Hematopoietic multipotent progenitor cell treated with erythropoietin and hydrocortisone succinate and interleukin-3 and kit ligand, for 6 days (in vitro differentiated cells): ENCODE measurements around the gene SURF2.
"Not testable (repeated sequence)": the region's sequence is repeated elsewhere in the genome, so short reads cannot be mapped to it uniquely, and the experiment has no call there.

Experiments
- DNase-seq: peaks from one replicate; pipeline ENCODE4 v3.0.0-alpha.2; 2015

Gene SURF2

DNA sequence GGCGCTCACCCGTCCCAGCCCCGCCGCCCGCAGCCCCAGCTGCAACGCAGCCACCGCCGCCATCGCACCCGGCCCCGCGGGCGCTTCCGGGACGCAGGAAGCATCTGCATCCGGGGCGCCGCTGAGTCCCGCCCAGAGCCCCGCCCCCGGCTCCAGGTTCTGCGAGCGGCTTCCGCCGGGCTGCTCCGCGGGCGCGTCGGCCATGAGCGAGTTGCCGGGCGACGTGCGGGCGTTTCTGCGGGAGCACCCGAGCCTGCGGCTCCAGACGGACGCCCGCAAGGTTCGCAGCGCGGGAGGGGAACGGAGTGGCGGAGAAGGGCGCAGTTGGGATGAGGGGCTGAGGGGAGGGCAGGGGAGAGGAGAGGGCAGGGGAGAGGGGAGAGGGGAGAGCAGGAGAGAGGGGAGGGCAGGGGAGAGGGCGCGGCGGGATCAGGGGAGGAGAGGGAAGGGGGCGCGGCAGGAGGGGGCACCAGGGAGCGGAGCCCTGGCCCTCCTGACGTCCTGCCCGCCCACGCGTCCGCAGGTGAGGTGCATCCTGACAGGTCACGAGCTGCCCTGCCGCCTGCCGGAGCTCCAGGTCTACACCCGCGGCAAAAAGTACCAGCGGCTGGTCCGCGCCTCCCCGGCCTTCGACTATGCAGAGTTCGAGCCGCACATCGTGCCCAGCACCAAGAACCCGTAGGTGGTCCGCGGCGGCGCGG, at the start of gene SURF2, which contains the start of gene SURF1:
SURF2 (plus strand) TSS at position 160 of the 701 bp plus-strand sequence; CDS start at position 203, 43 bp downstream.
SURF1 (minus strand) TSS at position 97 of the 701 bp plus-strand sequence; CDS start at position 63, 34 bp downstream.
- peak; percentile 92 for DNase-seq

DNA sequence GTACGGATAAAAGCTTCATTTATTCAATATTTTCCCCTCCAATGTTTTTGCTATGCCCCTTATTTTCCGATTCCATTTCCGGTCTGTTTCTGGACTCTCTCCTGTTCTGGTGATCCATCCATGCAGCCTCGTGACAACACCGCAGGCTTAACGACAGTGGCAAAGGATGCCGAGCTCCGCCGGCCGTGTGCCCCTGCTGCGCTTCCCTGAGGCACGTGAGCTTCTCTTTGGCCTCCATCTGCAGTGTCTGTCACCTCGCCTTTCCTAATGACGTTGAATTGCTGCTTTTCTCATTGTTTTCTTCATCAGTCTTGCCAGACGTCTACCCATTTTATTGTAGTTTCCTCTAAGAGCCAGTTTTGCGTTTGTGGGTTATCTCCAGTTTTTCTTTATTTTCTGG, 49.0 kb upstream of the SURF2 start:
- DNase-seq = no peak

DNA sequence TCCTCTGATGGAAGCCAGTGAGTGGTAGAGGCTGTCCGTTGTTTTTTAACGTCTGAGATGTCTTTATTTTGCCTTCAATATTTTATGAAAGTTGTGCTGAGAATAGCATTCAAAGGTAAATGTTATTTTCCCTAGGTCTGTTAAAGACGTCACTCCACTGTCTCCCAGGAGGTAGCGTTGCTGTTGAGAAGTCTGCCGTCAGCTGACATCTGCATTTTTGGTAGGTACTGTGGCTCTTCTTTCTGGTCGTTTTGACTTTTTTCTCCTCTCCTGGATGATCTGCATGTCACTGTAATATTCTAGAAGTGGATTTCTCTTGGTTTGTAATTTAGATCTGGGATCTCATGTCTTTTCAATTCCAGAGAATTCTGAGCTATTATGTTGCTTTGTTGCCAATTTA, 46.7 kb upstream of the SURF2 start:
- DNase-seq = no peak

DNA sequence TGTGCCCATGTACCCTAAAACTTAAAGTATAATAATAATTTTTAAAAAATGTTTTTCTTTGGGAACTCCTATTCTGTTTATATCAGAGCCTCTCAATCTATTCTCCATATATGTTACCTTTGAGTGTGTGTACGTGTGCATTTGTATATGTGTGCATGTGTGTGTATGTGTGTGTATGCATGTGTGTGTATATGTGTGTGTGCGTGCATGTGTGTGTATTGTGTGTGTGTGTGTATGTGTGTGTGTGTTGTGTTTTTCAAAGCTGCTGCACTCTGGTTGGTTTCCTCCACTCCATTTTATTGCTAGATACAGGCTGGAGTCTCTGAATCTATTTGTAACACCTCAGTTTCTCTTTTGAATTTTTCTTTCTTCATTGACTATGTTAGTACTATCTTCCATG, 40.4 kb upstream of the SURF2 start:
- no peak for DNase-seq

DNA sequence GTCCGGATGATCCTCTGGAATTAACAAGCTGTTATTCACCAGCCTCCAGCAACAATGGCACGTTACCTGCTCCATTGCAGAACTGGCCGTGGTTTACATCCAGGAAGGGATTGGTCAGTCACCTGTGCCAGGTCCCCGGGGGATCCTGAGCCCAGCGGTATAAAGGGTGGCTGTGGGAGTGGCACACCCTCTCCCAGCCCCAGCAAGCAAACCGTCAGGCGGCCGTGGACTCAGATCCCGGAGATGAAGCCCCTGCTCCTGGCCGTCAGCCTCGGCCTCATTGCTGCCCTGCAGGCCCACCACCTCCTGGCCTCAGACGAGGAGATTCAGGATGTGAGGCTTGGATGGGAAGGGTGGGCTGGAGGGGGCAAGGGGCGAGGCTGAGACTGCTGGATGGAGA, 38.8 kb upstream of the SURF2 start:
- not testable (repeated sequence) for DNase-seq

DNA sequence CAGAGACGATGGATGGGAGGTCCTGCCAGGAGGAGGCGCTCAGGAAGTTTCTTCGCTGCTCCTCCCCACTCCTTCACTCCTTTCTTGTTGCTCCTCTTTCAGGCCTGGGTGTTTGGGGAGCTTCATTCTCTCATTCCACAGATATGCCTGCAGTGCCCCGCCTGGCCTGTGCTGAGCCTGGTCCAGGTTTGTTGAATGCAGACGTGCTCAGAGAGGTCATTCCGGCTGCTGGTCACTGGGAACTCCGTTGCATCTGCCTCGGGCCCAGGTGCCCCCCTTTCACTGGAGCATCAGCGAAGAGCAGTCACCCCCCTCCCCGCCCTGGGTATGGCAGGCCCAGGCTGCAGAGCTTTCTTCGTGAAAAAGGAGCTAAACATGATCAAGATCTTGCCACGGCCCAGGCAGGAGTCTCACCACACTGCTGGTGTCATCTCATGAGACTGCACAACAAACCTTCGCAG, 35.9 kb upstream of the SURF2 start:
- no peak for DNase-seq

DNA sequence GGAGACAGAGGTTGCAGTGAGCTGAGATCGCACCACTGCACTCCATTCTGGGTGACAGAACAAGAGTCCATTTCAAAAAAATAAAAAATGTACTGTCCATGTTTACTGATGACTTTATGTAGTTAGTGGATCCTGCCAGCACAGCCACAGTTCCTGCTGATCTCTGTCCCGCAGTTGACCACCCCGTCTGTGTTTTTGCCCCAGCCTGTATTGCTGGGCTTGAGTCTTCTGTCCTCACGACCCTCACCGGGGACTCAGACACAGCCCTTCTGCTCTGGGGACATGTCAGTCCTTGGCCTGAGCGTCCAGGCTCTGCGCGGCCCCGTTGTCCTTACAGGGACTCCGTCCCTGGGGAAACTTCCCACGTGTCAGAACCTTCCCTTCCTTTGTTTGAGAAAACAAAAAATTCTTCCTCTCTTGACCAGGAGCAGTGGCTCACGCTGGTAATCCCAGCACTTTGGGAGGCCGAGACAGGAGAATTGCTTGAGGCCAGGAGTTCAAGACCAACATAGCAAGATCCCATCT, 34.9 kb upstream of the SURF2 start:
- DNase-seq = no peak

DNA sequence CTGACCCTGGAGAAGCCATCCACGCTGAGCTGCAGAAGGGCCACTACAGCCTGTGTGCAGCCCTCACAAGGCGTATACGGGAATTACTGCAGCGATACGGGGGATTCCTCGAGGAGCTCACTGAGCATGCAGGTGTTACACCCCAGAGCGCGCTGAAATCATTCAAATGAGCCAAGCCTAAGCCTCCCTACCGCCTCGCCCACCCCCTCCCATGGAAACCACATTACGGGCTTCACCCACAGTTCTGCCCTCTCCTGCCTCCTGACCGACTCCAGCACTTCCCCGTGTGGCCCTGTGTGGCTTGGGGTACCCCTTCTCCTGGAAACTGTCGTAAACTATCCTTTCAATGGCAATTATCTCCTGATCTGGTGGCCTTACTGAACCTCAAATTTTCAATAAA, 33.6 kb upstream of the SURF2 start:
- no peak for DNase-seq

DNA sequence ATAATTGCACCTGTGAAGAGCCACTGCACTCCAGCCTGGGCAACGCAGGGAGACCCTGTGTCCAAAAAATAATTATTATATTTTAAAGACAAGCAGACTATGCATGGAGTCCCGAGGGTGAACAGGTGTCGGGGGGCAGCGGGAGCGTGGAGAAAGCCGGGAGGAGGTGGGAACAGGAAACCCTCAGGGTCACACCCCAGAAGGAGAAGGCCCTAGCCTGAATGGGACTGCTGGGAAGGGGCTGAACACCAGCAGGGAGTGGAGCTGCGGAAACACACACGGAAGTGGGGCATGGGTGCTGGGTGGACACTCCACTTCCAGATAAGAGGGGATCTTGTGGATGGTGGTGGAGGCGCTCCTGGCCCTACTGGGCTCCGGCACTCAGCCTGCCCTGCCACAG, 33.1 kb upstream of the SURF2 start:
- DNase-seq = no peak

DNA sequence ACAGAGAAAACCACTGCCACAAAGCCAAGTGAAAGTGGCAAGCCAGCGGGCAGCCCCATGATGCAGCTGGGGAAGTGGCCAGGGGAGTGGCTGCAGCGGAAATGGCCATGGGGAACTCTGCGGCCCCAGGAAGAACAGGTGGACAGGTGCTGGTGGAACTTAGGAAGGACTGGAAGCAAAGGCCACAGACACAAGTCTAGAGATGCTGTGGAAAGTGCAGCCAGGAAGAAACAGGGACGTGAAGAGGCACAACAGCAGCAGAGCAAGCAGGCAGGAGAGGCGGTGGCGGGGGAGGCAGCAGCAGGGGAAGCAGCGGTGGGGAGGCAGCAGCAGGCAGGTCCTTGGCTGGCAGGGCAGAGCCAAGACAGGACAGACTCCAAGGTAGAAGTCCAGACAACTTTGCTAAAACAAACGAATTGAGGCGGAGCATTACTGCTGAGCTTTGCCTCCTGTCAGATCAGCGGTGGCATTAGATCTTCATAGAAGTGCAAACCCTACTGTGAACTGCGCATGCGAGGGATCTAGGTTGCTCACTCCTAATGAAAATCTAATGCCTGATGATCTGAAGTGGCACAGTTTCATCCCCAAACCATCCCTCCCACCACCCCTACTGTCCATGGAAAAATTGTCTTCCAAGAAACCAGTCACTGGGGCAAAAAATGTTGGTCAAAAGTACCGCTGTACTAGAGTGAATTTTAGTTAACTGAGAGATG, 32.2 kb upstream of the SURF2 start:
- no peak for DNase-seq

DNA sequence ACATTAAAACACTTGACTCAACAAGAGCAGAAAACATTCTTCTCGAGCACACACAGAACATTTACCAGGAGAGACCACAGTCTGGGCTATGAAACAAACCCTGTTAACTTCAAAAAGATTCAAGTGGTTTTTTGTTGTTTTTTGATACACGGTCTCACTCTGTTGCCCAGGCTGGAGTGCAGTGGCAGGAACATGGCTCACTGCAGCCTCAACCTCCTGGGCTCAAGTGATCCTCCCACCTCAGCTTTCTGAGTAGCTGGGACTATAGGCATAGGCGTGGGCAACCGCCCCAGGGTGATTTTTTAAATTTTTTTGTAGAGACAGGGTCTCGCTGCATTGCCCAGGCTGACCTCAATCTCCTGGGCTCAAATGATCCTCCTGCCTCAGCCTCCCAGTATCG, 29.3 kb upstream of the SURF2 start:
- DNase-seq = not testable (repeated sequence)

DNA sequence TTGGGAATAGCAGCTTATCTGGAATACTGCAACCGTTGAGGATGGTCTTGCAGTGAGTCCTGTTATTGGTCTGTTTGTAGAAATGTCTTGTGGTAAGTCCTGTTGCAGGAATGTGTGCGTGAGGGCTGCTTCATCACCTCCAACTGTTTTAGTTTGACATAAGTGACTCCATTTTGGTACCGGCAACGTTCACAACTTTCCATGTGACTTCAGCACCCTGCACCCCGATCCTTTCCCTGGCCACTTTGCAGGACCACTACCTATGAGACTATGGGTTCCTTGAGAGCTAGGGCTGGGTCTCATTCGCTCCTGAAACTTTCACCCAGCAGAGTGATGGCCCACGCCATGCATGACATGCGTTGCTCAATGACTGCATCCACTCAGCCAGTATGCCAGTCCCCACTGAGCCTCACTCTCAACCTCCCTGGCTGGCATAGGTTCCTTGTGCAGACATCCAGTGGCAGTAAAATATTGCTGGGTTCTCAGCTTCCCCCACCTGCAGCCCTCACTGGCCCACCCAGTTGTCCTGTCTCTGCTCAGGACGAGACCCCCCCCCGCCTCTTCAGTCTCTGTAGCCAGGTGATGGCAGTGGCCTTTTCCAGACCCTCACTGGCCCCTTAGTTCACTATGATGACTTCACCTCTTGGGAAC, 28.4 kb upstream of the SURF2 start:
- DNase-seq = no peak

DNA sequence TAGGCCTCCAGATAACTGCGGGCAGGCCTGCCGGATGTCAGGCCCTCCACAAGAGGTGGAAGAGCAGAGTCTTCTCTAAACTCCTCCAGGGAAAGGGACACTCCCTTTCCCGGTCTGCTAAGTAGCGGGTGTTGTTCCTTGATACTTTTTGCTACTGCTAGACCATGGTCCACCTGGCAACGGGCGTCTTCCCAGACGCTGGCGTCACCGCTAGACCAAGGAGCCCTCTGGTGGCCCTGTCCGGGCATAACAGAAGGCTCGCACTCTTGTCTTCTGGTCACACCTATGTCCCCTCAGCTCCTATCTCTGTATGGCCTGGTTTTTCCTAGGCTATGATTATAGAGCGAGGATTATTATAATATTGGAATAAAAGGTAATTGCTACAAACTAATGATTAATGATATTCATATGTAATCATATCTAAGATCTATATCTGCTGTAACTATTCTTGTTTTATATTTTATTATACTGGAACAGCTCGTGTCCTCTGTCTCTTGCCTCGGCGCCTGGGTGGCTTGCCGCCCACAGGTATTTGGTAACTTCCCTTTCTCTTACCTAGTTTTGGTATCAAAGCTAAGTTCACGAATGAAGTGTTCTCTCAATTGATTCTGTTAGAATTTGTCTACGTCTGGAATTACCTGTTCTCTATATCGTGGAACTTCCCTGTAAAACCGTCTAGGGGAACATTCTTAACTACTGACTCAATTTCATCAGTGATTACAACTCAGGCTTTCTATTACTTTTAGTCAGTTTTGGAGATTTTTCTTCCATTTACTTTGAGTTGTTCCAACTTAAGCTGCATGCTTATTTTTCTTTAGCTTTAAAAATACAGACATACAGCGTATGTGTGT, 26.8 kb upstream of the SURF2 start:
- peak; percentile 46 for DNase-seq

DNA sequence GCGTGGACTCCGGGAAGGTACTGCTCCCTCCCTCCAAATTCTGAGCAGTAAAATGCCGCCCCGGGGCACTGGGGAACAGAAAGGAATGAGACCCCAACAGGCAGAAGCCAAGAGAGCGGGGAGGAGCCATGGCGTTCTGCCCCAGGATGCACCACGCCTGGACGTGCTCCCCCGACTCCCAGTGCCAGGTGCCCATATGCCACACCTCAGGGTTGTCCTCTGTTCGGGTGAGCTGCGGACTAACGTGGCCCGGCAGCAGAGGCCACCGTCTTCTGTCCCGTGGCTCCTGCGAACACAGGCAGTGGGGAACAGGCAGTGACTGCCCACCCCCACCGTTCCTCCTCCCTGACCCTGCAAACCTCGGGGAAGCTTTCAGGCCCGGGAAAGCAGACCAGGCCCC, 25.1 kb upstream of the SURF2 start:
- DNase-seq = no peak

DNA sequence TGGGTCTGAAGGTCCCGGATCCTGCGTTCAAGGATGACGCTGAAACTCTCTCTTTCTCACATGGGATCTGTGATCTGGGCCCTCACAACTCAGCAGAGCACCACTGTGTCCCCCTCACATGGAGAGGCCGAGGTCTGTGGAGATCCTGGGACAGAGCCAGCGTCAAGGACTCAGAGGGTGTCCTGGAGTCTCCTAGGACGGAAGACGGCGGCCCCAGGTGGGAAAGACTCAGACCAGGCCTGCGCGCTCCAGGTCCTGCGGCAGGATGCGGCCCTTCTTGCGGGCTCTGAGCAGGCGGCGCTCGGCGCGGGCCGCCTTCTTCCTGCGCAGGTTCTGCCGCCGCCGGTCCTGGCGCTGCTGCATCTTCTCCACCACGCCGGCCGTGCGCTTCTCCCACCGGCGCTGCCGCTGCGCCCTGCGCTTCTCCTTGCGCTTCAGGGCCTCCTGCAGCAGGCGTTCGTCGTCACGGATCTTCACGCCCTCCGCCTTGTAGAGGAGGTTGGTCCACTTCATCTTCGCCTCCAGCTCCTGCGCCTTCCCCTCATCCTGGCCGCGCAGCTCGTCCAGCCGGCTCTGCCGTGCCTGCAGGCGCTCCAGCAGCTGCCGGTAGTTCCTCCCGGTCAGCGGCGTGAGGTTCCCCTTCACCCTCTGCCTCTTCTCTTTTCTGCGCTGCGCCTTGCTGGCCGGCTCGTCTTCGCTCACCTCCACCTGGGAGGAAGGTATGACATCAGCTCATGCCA, 24.5 kb upstream of the SURF2 start:
- no peak for DNase-seq

DNA sequence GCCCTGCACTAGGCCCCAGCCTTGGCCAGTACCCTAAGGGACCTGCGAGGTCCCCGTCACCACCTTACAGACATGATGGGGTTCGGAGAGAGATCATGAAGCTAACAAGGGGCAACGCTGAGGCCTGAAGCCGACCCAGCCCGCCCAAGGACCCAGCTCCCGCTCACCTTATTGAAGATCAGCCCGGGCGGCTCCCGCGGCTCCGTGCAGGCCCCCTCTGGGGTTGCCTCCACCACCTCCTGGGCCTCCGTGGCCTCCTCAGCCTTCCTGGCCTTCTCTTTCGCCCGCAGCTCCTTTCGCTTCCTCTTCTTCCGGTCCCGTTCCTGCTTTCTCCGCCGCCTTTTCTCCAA, 24.0 kb upstream of the SURF2 start:
- DNase-seq = no peak

DNA sequence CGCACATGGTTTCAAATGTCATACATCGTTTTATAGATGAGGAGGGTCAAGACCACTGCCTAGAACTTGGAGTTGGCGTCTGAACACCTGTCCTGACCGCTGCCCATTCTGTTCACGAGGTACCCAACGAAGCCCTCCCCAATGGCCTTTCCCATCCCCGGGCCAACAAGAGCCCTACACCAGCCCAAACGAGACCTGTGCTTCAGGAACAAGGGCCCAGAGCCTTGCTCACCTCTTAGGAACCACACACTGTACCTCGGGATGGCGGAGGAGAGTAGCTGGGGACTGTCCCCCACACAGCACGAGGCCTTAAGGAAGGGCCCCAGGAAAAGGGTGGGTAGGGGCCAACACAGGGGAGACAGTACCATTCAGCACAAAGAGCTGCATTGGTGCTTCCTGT, 23.3 kb upstream of the SURF2 start:
- DNase-seq = no peak

DNA sequence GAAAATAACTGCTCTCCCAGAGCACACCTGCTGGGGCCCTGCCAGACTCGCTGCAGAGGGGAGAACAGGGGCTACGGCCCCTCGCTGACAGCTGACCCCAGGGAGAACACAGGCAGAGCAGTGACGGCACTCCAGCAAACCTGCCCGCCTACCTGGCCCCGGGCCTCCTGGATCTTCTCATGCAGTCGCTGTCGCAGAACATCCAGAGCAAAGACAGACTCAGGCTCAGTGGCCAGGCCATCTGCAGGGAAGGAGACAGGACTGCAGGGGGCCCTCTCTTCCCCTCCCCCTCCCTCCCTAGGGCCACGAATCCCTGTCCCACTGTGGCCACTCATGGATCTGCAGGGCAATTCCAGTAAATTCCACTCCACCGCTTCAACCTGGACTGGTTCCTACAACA, 22.8 kb upstream of the SURF2 start:
- DNase-seq = no peak

DNA sequence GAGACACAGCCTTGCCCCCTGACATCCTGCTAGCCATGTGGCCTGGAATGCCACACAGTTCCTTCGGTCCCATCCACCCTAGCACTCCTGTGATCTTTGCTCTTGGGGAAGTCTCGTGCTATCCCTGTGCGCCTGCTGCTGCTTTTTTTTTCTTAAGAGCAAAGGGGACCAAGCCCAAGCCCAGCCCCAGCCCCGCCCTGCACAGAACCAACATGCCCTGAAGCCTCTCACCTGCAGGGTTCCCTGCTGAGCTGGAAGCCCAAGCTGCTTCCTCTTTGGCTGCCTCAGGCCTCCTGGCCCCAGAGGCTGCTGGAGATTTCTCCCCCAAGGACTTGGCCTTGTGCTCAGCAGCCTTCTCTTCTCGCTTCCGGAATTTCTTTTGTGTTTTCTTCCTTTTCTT, 22.2 kb upstream of the SURF2 start:
- DNase-seq = peak; percentile 44

DNA sequence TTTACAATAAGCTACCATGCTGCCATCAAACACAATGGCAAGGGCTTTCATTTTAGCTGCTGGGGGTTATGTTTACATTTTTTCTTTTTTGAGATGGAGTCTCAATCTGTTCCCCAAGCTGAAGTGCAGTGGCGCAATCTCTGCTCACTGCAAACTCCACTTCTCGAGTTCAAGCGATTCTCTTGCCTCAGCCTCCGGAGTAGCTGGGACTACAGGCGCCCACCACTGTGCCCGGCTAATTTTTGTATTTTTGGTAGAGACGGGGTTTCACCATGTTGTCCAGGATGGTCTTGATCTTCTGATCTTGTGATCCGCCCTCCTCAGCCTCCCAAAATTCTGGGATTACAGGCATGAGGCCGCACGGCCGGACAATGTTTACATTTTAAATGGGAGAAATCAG, 21.5 kb upstream of the SURF2 start:
- DNase-seq = not testable (repeated sequence)

DNA sequence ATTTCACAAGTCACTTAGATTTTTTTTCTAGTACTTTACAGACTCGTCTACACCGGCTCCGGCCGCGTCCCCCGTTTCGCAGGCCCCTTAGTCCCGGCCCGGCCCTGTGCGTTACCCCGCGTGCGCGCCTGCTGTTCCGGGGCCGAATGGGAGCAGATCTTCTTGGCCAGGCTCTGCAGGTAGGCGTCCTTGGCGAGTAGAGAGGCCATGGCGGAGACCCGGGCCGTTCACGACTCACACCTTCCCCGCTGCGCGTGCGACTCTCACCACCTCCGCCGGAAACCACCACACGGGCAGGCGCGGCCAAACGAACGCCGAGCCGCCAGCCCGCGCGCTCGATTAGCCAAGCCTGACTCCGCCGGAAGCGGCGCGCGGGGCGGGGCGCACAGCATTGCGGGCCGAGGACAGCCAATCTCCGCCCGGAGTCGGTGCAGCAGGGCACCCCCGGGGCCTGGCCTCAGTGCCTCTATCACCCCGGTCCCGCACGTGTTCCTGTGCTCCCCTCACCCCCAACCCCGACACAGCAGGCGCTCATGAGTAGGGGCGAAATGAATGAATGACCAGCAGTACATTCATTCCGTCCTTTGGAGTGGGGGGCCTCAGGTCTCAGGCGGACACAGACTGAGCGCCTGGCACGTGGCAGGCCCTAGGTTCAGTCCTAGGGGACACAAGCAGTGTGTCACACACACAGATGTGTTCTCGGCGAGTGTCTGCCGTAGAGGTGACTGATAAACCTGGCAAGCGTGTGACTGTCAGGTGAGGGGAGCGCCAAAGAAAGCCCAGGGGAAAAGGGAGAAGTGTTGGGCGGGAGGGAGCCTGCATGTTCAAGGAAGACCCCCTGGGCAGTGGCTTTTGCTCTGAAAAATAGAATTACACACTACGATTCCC, 20.2 kb upstream of the SURF2 start, which contains the start of gene SURF6:
SURF6 (minus strand) TSS at position 265 of the 888 bp plus-strand sequence; CDS start at position 209, 56 bp downstream.
- peak; percentile 96 for DNase-seq
